ELF-1 (cell line): ENCODE data around the gene CHRNA10.
"Not testable (repeated sequence)": the region's sequence is repeated elsewhere in the genome, so short reads cannot be mapped to it uniquely, and the experiment has no call there.

ENCODE experiments used
- DNase-seq: peaks from one replicate; pipeline ENCODE4 v3.0.0-alpha.2; 2016; ENCODE audit warnings: low read depth, low spot score

The CHRNA10 gene

DNA sequence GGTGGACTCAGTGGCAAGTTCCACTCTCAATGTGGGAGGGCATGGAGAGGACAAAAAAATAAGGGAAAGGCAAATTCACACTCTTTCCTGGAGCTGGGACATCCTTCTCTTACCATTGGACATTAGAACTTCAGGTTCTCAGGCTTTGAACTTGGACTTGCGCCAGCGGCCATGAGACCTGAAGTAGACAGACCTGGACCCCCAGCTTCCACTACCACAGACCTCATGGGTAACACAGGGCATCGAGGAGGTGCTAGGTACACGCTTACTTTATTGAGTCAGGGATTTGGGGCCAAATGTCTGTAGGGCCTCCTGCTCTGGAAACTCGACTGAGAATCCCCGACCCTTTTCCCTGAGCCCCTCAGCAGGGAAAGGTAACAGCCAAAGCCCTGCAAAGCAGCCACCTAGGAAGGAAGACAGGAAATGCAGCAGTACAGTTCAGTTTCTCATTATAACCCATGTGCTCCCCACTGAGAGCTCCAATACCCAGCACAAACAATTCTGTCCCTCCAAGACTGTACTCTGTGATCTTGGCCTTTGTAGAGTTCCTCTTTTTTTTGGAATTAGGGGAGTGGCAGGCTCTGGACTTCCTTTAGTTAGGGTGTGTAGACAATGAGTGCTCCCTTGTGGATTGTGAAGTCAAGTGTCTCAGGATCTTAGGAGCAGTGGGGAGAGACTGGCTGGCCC, 5.7 kb downstream of the CHRNA10 start:
- DNase-seq: no peak

- no peak for DNase-seq
Observed at GRCh38 chr11:3664032-3664630, 7.1 kb downstream of the CHRNA10 start.

- DNase-seq: no peak
Observed at GRCh38 chr11:3662856-3663255, 8.3 kb downstream of the CHRNA10 start.

GRCh38 chr11:3660960-3661359, 10.2 kb downstream of the CHRNA10 start:
- no peak for DNase-seq

GRCh38 chr11:3659595-3660515, 11.3 kb downstream of the CHRNA10 start:
- DNase-seq: no peak

GRCh38 chr11:3658252-3658651, 12.9 kb downstream of the CHRNA10 start:
- DNase-seq: no peak

DNA sequence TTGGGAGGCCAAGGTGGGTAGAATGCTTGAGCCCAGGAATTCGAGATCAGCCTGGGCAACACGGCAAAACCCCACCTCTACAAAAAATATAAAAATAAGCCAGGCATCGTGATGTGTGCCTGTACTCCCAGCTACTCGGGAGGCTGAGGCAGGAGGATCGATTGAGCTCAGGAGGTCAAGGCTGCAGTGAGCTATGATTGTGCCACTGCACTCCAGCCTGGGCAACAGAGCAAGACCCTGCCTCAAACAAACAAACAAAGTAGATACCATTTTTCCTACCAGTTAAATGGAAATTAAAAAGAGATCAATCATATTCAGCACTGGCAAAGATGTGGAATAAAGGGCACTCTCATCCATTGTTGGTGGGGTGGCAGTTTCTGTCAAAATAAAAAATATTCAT, 13.9 kb downstream of the CHRNA10 start:
- not testable (repeated sequence) for DNase-seq

DNA sequence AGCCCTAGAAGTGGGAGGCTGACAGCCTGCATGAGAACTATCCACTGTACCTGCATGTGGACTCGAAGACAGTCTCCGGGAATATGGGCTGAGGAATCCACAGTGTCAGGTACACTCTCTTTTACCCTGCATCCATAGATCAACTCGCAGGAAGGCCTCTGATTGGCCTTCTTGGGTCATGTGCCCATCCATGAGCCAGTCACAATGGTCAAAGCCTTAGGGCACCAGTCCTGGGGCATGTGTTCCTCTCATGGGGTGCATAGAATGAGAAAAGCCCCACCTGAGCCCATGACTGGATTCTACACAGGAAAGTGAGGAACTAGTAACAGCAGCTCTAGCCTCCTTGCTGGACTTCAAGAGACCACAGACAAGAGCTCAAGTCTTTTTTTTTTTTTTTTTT, 15.6 kb downstream of the CHRNA10 start:
- DNase-seq: no peak

- not testable (repeated sequence) for DNase-seq
Observed at GRCh38 chr11:3652514-3652913, 18.7 kb downstream of the CHRNA10 start.

GRCh38 chr11:3649374-3649773, 21.8 kb downstream of the CHRNA10 start:
- DNase-seq: not testable (repeated sequence)

DNA sequence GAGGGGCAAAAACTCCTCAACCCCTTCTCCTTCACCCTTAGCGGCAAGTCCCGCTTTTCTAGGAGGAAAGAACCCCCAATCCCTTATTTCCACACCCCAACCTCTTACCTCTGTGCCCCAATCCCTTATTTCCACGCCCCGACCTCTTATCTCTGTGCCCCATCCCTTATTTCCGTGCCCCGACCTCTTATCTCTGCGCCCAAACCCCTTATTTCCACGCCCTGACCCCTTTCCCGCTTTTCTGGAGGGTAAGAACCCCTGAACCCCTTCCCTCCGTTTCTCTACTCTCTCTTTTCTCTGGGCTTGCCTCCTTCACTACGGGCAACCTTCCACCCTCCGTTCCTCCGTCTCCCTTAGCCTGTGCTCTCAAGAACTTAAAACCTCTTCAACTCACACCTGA, 22.3 kb downstream of the CHRNA10 start:
- not testable (repeated sequence) for DNase-seq

- DNase-seq: no peak
Observed at GRCh38 chr11:3645552-3645951, 25.6 kb downstream of the CHRNA10 start.

DNA sequence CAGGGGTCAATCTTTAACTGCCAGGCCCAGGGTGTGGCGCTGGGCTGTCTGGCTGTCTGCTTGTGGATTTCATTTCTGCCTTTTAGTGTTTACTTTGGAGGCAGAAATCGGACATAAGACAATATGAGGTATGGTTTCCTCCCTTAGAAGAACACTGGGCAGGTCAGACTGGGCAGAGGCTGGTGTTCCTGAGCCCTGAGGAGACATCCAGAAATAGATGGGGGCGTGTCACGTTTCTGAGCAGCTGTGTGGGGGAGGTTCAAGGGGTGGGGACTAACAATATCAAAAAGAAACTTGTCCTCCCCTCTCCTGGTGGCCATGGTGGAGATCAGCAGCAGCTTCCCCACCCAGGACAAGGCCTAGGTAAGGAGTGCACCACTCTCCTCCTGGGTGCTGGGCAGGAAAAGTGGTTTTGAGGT, 26.4 kb downstream of the CHRNA10 start, which contains the start of gene ART1:
TSS of gene ART1 (plus strand) at position 312 of the 419 bp plus-strand sequence. CDS start 14,086 bp downstream, outside the sequence.
- DNase-seq: no peak

GRCh38 chr11:3643102-3643546, 28.1 kb downstream of the CHRNA10 start:
- peak; percentile 57 for DNase-seq

- DNase-seq: peak; percentile 97
Observed at GRCh38 chr11:3642071-3642951, 28.9 kb downstream of the CHRNA10 start.

DNA sequence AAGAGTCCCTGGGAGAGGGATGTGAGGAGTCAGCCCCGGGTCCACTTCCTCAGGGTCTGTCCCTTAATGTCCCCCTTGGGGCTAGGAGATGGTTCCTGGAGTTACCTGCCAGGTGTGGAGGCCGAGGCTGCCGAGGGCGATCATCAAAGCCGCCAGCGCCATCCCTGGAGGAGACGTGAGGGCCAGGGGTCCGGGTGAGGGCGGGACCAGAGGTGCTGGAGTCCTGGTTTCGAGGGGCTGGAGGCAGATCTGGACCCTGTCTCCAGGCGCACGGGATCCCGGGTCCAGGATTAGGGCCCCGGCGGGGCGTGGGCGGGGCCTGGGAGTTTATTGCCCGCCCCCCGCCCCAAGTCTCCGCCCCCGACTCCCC, 29.5 kb downstream of the CHRNA10 start, which contains the start of gene ART5:
TSS of gene ART5 (minus strand) at position 292 of the 370 bp plus-strand sequence. CDS start at position 162, 130 bp downstream.
- DNase-seq: no peak

DNA sequence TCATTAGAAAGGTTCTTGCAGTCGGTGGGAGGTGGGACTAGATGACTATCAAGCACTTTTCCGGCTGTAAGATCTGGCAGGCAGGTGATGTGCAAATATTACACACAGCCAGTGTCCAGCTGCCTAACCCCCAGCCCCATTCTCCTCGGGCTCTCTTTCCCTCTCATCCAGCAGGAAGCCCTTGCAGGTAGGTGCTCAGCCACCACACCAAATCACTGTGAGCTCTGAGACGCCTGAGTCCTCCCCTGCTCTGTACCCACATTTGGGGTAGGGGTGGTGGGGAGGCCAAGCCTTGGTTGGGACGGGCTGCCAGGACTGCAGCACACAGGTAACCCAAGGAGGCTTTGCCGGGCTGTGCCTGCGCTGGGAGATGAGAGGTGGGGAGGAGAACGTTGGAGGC, 30.0 kb downstream of the CHRNA10 start:
- DNase-seq: no peak

- no peak for DNase-seq
Observed at GRCh38 chr11:3639841-3640240, 31.3 kb downstream of the CHRNA10 start.

GRCh38 chr11:3638513-3638912, 32.7 kb downstream of the CHRNA10 start:
- DNase-seq: no peak

DNA sequence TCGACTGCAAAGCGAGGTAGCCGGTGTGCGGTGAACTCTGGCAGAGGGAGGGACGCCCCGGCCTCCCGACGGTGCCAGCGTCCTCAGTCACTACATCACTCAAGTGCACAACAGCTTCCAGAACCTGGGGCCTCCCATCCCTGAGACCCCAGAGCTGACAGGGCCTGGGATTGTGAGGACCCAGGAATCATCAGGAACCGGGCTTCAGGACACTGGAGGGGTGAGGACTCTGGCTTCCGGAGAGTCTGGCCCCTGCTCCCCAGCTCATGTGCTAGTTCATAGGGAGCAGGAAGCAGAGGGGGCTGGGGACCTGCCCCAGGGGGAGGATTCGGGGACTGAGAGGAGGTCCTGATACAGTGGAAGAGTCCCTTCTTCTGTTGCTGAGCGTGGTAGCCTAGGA, 34.0 kb downstream of the CHRNA10 start:
- no peak for DNase-seq
